A673 (cell line): ENCODE data around the gene PTPN14.

Source experiments
- CTCF ChIP-seq: fragments of 300-800, 200-600 bp; sonication (generic); conservative IDR thresholded peaks from 2 replicates; pipeline ENCODE4 v1.5.1; 2017; ENCODE audit warnings: low read depth, mild to moderate bottlenecking, antibody characterized with exemption, low read length, moderate library complexity, mixed read lengths
- EZH2 ChIP-seq: fragments of 200-600 bp; sonication (generic); IDR thresholded peaks from 2 replicates; pipeline ENCODE4 v1.6.1; 2017; ENCODE audit warnings: borderline replicate concordance, low read depth, mild to moderate bottlenecking, mixed read lengths, antibody characterized with exemption, low read length; ENCODE audit not compliant: poor library complexity, severe bottlenecking

- TF ChIP-seq CTCF (no peak), EZH2 (no peak)
Observed at GRCh38 chr1:214475746-214476145, 75.7 kb downstream of the PTPN14 start.
